Parathyroid adenoma (tissue), 2 donors: Measurements from ENCODE around the gene SLC40A1.

Source experiments
- H2AFZ ChIP-seq: fragments of 300-600 bp; sonication (generic); one replicate; pipeline ENCODE4 v1.7.0; 2017; ENCODE audit warnings: antibody characterized with exemption, mild to moderate bottlenecking
- H3K27ac ChIP-seq: fragments of 300-600 bp; sonication (generic); one replicate; pipeline ENCODE4 v1.7.0; 2017
- H3K27me3 ChIP-seq: fragments of 300-600 bp; sonication (generic); one replicate; pipeline ENCODE4 v1.7.0; 2017; ENCODE audit warnings: low read length; ENCODE audit not compliant: control insufficient read depth, insufficient read depth
- H3K36me3 ChIP-seq: fragments of 300-600 bp; sonication (generic); one replicate; pipeline ENCODE4 v1.7.0; 2017; ENCODE audit warnings: low read length; ENCODE audit not compliant: control insufficient read depth, insufficient read depth
- H3K4me1 ChIP-seq: fragments of 300-600 bp; sonication (generic); one replicate; pipeline ENCODE4 v1.7.0; 2017; ENCODE audit warnings: control low read depth
- H3K4me2 ChIP-seq: fragments of 300-600 bp; sonication (generic); one replicate; pipeline ENCODE4 v1.7.0; 2017; ENCODE audit warnings: low read length
- H3K4me3 ChIP-seq: fragments of 300-600 bp; sonication (generic); one replicate; pipeline ENCODE4 v1.7.0; 2017; ENCODE audit warnings: low read depth, low read length
- H3K79me2 ChIP-seq: fragments of 300-600 bp; sonication (generic); one replicate; pipeline ENCODE4 v1.7.0; 2017; ENCODE audit warnings: control low read depth
- H3K9ac ChIP-seq: fragments of 300-600 bp; sonication (generic); one replicate; pipeline ENCODE4 v1.7.0; 2017; ENCODE audit warnings: mild to moderate bottlenecking
- H3K9me3 ChIP-seq: fragments of 300-600 bp; sonication (generic); one replicate; pipeline ENCODE4 v1.7.0; 2017; ENCODE audit warnings: low read length; ENCODE audit not compliant: control insufficient read depth
- CTCF ChIP-seq: fragments of 300-600 bp; sonication (generic); IDR thresholded peaks from one replicate; pipeline ENCODE4 v1.7.0; 2017; ENCODE audit warnings: antibody characterized with exemption, mild to moderate bottlenecking
- donor health status: primary hyperparathyroidism.

Gene SLC40A1

GRCh38 chr2:189580241-189580651, 340 bp downstream of the SLC40A1 start:
- Histone ChIP-seq H3K79me2 (peaks cover 7% of the 10 kb centered on the region), H3K4me2 (peak overlapping the region; percentile 88), H3K4me1 (peaks cover 31% of the 10 kb centered on the region), H3K9me3 (no peaks in the 10 kb centered on the region), H3K27me3 (no peaks in the 10 kb centered on the region), H2AFZ (peak overlapping the region; percentile 88), H3K9ac (peak overlapping the region; percentile 73), H3K4me3 (peak overlapping the region; percentile 85), H3K27ac (peak overlapping the region; percentile 94), H3K36me3 (no peaks in the 10 kb centered on the region)
- no peak for TF ChIP-seq CTCF

- no peaks in the 10 kb centered on the region for H3K36me3 ChIP-seq
- peak overlapping the region; percentile 88 for H3K4me2 ChIP-seq
- H3K9ac ChIP-seq = peak overlapping the region; percentile 73
- peak overlapping the region; percentile 88 for H2AFZ ChIP-seq
- H3K4me1 ChIP-seq = peaks cover 31% of the 10 kb centered on the region
- peaks cover 7% of the 10 kb centered on the region for H3K79me2 ChIP-seq
- TF ChIP-seq CTCF = no peak
- H3K4me3 ChIP-seq = peak overlapping the region; percentile 85
- no peaks in the 10 kb centered on the region for H3K9me3 ChIP-seq
- peak overlapping the region; percentile 94 for H3K27ac ChIP-seq
- H3K27me3 ChIP-seq = no peaks in the 10 kb centered on the region
Observed at GRCh38 chr2:189579585-189580186, 900 bp downstream of the SLC40A1 start.

- Histone ChIP-seq H3K4me1 (peaks cover 25% of the 10 kb centered on the region), H3K9me3 (no peaks in the 10 kb centered on the region), H3K4me3 (peak overlapping the region; percentile 85), H3K79me2 (peaks cover 7% of the 10 kb centered on the region), H2AFZ (no peak overlapping the region), H3K27ac (no peak overlapping the region), H3K36me3 (no peaks in the 10 kb centered on the region), H3K9ac (no peak overlapping the region), H3K27me3 (no peaks in the 10 kb centered on the region), H3K4me2 (peak overlapping the region; percentile 88)
- no peak for TF ChIP-seq CTCF
Observed at GRCh38 chr2:189578272-189578950, 2.2 kb downstream of the SLC40A1 start.

GRCh38 chr2:189577121-189577520, 3.5 kb downstream of the SLC40A1 start:
- H3K4me2 ChIP-seq = peak overlapping the region; percentile 36
- no peak overlapping the region for H3K9ac ChIP-seq
- peaks cover 24% of the 10 kb centered on the region for H3K4me1 ChIP-seq
- no peaks in the 10 kb centered on the region for H3K36me3 ChIP-seq
- H3K27ac ChIP-seq = no peak overlapping the region
- H3K27me3 ChIP-seq = no peaks in the 10 kb centered on the region
- H3K4me3 ChIP-seq = peak overlapping the region; percentile 3
- no peaks in the 10 kb centered on the region for H3K9me3 ChIP-seq
- TF ChIP-seq CTCF = no peak
- peaks cover 7% of the 10 kb centered on the region for H3K79me2 ChIP-seq
- no peak overlapping the region for H2AFZ ChIP-seq

GRCh38 chr2:189576396-189576795, 4.2 kb downstream of the SLC40A1 start:
- Histone ChIP-seq H3K9me3 (no peaks in the 10 kb centered on the region), H3K79me2 (peaks cover 7% of the 10 kb centered on the region), H3K4me1 (peaks cover 17% of the 10 kb centered on the region), H3K36me3 (no peaks in the 10 kb centered on the region), H2AFZ (no peak overlapping the region), H3K27ac (no peak overlapping the region), H3K4me2 (peak overlapping the region; percentile 36), H3K9ac (no peak overlapping the region), H3K4me3 (no peak overlapping the region), H3K27me3 (no peaks in the 10 kb centered on the region)
- TF ChIP-seq CTCF = no peak
